ENCODE results near the gene NRP2. TPM values are rescaled to one million over a fixed set of nuclear protein-coding genes. Genes with fewer than 3 reads are reported as not detected.

The NRP2 gene
- total RNA-seq, 4 donors from 2014 or later, result 4.0 to 11.5 (median 5.9) TPM

- no peak for DNase-seq (ENCODE audit: low spot score in 2 of 2)
- WGBS, 2 donors, result 44 to 51% methylated on average over 7 of the region's 7 CpGs
- TF ChIP-seq, protein P1, sequence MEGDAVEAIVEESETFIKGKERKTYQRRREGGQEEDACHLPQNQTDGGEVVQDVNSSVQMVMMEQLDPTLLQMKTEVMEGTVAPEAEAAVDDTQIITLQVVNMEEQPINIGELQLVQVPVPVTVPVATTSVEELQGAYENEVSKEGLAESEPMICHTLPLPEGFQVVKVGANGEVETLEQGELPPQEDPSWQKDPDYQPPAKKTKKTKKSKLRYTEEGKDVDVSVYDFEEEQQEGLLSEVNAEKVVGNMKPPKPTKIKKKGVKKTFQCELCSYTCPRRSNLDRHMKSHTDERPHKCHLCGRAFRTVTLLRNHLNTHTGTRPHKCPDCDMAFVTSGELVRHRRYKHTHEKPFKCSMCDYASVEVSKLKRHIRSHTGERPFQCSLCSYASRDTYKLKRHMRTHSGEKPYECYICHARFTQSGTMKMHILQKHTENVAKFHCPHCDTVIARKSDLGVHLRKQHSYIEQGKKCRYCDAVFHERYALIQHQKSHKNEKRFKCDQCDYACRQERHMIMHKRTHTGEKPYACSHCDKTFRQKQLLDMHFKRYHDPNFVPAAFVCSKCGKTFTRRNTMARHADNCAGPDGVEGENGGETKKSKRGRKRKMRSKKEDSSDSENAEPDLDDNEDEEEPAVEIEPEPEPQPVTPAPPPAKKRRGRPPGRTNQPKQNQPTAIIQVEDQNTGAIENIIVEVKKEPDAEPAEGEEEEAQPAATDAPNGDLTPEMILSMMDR (IDR thresholded peaks at IDR 0.05), result no peak
- no peak for TF ChIP-seq POLR2A (IDR thresholded peaks at IDR 0.05)
- intact Hi-C loops (cut with DNase I; ENCODE audit: low total_unique reads), result no loop called here
- no peak overlapping the region for H3K4me3 ChIP-seq (ENCODE audit: low read depth, poor library complexity, severe bottlenecking)
These were observed 126.3 kb downstream of the NRP2 start for GRCh38 chr2:205808486-205809121.

DNA sequence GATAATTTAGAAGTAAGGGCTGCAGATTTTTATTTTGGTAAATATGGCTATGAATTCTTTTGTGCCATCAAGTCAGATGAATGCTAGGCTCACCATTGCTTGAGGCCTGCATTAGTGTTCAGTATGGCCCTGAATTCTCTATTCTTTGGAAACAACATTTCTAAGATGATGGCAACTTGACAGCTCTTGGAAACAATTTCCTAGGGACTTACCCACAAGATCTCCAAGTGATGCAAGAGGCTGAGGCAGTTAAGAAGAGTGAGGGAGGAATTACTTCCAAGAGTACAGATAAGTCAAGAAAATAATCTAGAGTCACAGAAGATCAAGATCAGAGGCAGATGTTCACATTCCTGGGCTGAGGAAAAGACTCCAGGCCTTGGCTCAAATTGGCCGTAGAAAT, 129.1 kb downstream of the NRP2 start:
- DNase-seq (ENCODE audit: low spot score in 2 of 2), result no peak
- intact Hi-C loops (cut with DNase I; ENCODE audit: low total_unique reads), result no loop called here
- H3K4me3 ChIP-seq (ENCODE audit: low read depth, poor library complexity, severe bottlenecking), result no peak overlapping the region
- TF ChIP-seq, protein P1 (IDR thresholded peaks at IDR 0.05), result no peak
- no peak for TF ChIP-seq POLR2A (IDR thresholded peaks at IDR 0.05)
- 67 to 71% methylated on average over 1 of the region's 1 CpG for WGBS, 2 donors

DNA sequence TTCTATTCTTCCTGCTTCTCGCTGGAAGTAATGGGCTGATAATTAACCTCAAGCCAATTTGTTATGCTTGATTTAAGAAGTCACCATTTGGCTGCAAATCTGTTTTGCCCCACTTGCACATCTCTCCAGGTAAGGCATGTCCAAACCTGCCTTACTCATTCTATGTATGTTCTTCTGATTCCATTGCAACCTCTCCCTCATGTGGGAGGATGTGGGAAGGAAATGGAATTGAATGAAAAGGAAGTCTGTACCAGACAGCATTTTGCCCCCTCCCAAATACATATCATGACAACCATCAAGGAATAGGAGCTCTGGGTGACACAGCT, 131.7 kb downstream of the NRP2 start:
- intact Hi-C loops (cut with DNase I; ENCODE audit: low total_unique reads), result no loop called here
- H3K4me3 ChIP-seq (ENCODE audit: low read depth, poor library complexity, severe bottlenecking), result no peak overlapping the region
- WGBS, 2 donors, result 61 to 63% methylated on average over 1 of the region's 1 CpG
- TF ChIP-seq, protein P1 (IDR thresholded peaks at IDR 0.05), result no peak
- no peak for TF ChIP-seq POLR2A (IDR thresholded peaks at IDR 0.05)
- no peak for DNase-seq (ENCODE audit: low spot score in 2 of 2)

- intact Hi-C loops (cut with DNase I; ENCODE audit: low total_unique reads), result no loop called here
- H3K4me3 ChIP-seq (ENCODE audit: low read depth, poor library complexity, severe bottlenecking), result no peak overlapping the region
- TF ChIP-seq, protein P1 (IDR thresholded peaks at IDR 0.05), result no peak
- no peak for TF ChIP-seq POLR2A (IDR thresholded peaks at IDR 0.05)
- no peak for DNase-seq (ENCODE audit: low spot score in 2 of 2)
- WGBS, 2 donors, result 83 to 85% methylated on average over 3 of the region's 3 CpGs
These were observed 133.4 kb downstream of the NRP2 start for GRCh38 chr2:205815673-205816072.

DNA sequence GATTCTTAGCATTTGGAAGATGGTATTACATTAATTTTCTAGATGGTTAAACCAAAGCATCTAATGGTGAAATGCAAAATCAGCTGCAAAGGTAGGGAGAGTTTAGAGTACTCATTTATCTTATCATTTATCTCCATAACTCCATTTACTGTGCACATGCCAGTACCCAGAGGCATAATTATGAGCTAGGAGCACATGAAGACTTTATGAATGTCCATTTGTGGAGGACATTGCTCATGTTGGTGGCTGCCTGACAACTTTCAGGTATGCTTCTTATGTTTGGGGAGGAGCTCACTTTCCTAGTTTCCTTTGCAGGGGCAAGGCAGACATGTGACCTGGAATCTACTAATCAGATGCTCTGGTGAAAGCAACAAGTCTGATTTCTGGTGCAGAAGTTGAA, 134.0 kb downstream of the NRP2 start:
- intact Hi-C loops (cut with DNase I; ENCODE audit: low total_unique reads), result no loop called here
- TF ChIP-seq, protein P1 (IDR thresholded peaks at IDR 0.05), result no peak
- TF ChIP-seq POLR2A (IDR thresholded peaks at IDR 0.05), result no peak
- no peak overlapping the region for H3K4me3 ChIP-seq (ENCODE audit: low read depth, poor library complexity, severe bottlenecking)
- DNase-seq (ENCODE audit: low spot score in 2 of 2), result no peak

- intact Hi-C loops (cut with DNase I; ENCODE audit: low total_unique reads), result no loop called here
- DNase-seq (ENCODE audit: low spot score in 2 of 2), result no peak
- H3K4me3 ChIP-seq (ENCODE audit: low read depth, poor library complexity, severe bottlenecking), result no peak overlapping the region
- TF ChIP-seq, protein P1 (IDR thresholded peaks at IDR 0.05), result no peak
- no peak for TF ChIP-seq POLR2A (IDR thresholded peaks at IDR 0.05)
- WGBS, 2 donors, result 91 to 98% methylated on average over 2 of the region's 2 CpGs
These were observed 140.3 kb downstream of the NRP2 start for GRCh38 chr2:205822579-205822978.
